Osteocyte (in vitro differentiated cells): Measurements from ENCODE around the gene LRRIQ3. TPM values are rescaled to one million over a fixed set of nuclear protein-coding genes. Genes with fewer than 3 reads are reported as not detected.

Source experiments
- DNase-seq: peaks from one replicate; pipeline ENCODE4 v3.0.0; 2021; ENCODE audit warnings: mixed read lengths; ENCODE audit not compliant: unreplicated experiment; ENCODE audit errors: extremely low spot score
- H3K27ac Mint-ChIP-seq: one replicate; pipeline ENCODE4 v1.8.0; 2021; ENCODE audit warnings: mild to moderate bottlenecking, mixed read lengths; ENCODE audit not compliant: unreplicated experiment
- H3K27me3 Mint-ChIP-seq: one replicate; pipeline ENCODE4 v1.8.0; 2021; ENCODE audit warnings: mixed read lengths; ENCODE audit not compliant: unreplicated experiment
- H3K36me3 Mint-ChIP-seq: one replicate; pipeline ENCODE4 v1.8.0; 2021; ENCODE audit warnings: mixed read lengths; ENCODE audit not compliant: unreplicated experiment
- H3K4me1 Mint-ChIP-seq: one replicate; pipeline ENCODE4 v1.8.0; 2021; ENCODE audit warnings: mixed read lengths; ENCODE audit not compliant: unreplicated experiment
- H3K4me3 Mint-ChIP-seq: one replicate; pipeline ENCODE4 v1.8.0; 2021; ENCODE audit warnings: mild to moderate bottlenecking, moderate library complexity, mixed read lengths; ENCODE audit not compliant: unreplicated experiment
- H3K9me3 Mint-ChIP-seq: one replicate; pipeline ENCODE4 v1.8.0; 2021; ENCODE audit warnings: mixed read lengths; ENCODE audit not compliant: unreplicated experiment
- CTCF ChIP-seq: fragments of 200-600 bp; sonication (generic); IDR thresholded peaks from 2 replicates; pipeline ENCODE4 v1.5.0; 2021; ENCODE audit warnings: antibody characterized with exemption, mild to moderate bottlenecking, moderate library complexity
- total RNA-seq: library from RNA; stranded (reverse); gene quantifications from 2 replicates; pipeline ENCODE4 v1.2.1, GENCODE V29; 2021

The LRRIQ3 gene
- total RNA-seq, 1 donor from 2014 or later, result 0.16 TPM

DNA sequence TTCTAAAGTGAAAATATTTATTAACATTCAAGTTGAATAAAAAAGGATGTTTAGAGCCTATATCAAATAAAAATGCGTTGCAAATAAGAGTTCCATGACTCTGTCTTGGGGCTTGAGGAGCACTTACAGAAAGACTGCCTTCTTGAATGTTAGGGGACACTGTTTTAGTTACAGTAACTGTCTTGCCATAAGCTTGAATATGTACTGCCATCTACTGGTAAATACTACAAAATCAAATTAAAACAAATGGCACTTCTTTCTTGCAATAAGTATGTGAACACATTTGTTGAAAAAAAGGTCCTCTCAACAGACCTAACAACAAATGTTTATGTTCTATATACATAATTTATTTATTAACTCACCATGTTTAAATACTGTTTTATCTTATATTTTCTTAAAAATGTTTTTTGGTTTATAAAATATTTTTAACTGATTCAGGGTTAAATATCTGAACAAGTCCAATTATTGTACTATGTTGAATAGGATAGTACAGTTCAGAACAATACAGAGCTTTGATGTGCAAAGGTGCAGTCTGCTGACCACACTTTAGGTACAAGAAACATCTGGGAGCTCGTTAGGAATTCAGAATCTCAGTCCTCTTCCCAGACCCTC lies 199.5 kb downstream of the LRRIQ3 start:
- Mint-ChIP-seq H3K4me1 (no peaks in the 10 kb centered on the region), H3K36me3 (no peaks in the 10 kb centered on the region), H3K9me3 (no peaks in the 10 kb centered on the region), H3K27ac (no peak overlapping the region), H3K4me3 (no peak overlapping the region), H3K27me3 (peaks cover 8% of the 10 kb centered on the region)
- DNase-seq, result no peak
- TF ChIP-seq CTCF, result peak; percentile 61

- Mint-ChIP-seq H3K9me3 (peaks cover 3% of the 10 kb centered on the region), H3K27ac (no peak overlapping the region), H3K4me1 (no peaks in the 10 kb centered on the region), H3K4me3 (no peak overlapping the region), H3K36me3 (no peaks in the 10 kb centered on the region), H3K27me3 (no peaks in the 10 kb centered on the region)
- DNase-seq, result no peak
- TF ChIP-seq CTCF, result no peak
These were observed 217.5 kb downstream of the LRRIQ3 start for GRCh38 chr1:73980324-73981040.

DNA sequence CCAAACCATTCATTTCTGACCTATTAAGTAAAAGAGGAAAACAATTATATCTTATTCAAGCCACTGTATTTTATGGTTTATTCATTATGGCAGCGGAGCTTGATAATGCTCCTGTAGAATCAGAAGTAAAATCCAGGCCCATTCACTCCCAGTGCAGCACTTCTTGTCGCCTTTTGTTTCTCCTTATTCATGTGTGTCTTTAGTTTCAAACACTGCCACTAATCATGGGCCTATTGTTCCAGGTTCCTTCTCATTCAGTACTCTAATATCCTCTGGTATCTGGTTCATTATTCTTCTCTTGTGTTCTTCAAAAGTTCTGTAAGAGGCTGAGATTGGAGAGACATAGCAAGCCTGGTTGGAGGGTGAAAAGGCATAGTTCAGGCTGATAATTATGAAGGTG lies 218.3 kb downstream of the LRRIQ3 start:
- no peaks in the 10 kb centered on the region for H3K36me3 Mint-ChIP-seq
- no peak for DNase-seq
- TF ChIP-seq CTCF, result no peak
- no peak overlapping the region for H3K27ac Mint-ChIP-seq
- H3K27me3 Mint-ChIP-seq, result no peaks in the 10 kb centered on the region
- H3K4me1 Mint-ChIP-seq, result no peaks in the 10 kb centered on the region
- H3K4me3 Mint-ChIP-seq, result no peak overlapping the region
- H3K9me3 Mint-ChIP-seq, result peaks cover 3% of the 10 kb centered on the region

DNA sequence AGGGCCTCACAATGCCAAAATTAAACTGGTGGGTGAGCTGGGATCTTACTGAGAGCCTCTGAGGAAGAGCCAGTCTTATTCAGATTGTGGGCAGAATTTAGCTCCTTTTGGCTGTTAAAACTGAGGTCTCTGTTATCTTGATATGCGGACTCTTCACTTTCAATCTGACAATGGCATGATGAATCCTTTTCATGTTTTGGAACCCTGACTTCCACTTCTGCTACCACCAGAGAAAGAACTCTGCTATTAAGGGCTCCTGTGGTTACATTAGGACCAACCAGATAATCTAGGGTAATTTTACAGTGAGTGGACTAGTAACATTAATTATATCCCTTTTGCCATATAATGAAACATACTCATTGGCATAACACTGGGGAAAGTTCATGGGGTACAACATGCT lies 219.0 kb downstream of the LRRIQ3 start:
- Mint-ChIP-seq H3K9me3 (peaks cover 3% of the 10 kb centered on the region), H3K36me3 (no peaks in the 10 kb centered on the region), H3K27me3 (peaks cover 2% of the 10 kb centered on the region), H3K4me3 (no peak overlapping the region), H3K27ac (no peak overlapping the region), H3K4me1 (no peaks in the 10 kb centered on the region)
- no peak for DNase-seq
- no peak for TF ChIP-seq CTCF

Other genes starting within 250 kb of the LRRIQ3 start
- 10.4 and 10.7 TPM in 2 replicates for gene FPGT, start 66 bp upstream of the LRRIQ3 start, total RNA-seq
- not detected in 2 replicates for gene TNNI3K, start 37.2 kb upstream of the LRRIQ3 start, total RNA-seq